HUDEP-2 (cell line): ENCODE measurements around the gene DENND1A.

Experiments
- DNase-seq, 76 experiments: peaks; one replicate each; lab custom pipeline; 2025; ENCODE audit not compliant: unreplicated experiment in 76 of 76; lab: John Stamatoyannopoulos, UW

The DENND1A gene

GRCh38 chr9:123691765-123692303 lies 238.1 kb downstream of the DENND1A start:
- DNase-seq: no peak

GRCh38 chr9:123689701-123690428 lies 240.1 kb downstream of the DENND1A start:
- DNase-seq: no peak

GRCh38 chr9:123687246-123687751 lies 242.6 kb downstream of the DENND1A start:
- no peak for DNase-seq

- DNase-seq: no peak
Observed at GRCh38 chr9:123686829-123687192, 243.1 kb downstream of the DENND1A start.

- DNase-seq: peak in 2 of 76 experiments; percentile 3 to 8
Observed at GRCh38 chr9:123686131-123686828, 243.6 kb downstream of the DENND1A start.

- no peak for DNase-seq
Observed at GRCh38 chr9:123685489-123686083, 244.3 kb downstream of the DENND1A start.

- DNase-seq: no peak
Observed at GRCh38 chr9:123684393-123685149, 245.4 kb downstream of the DENND1A start.

- DNase-seq: no peak
Observed at GRCh38 chr9:123682746-123683145, 247.2 kb downstream of the DENND1A start.

GRCh38 chr9:123680352-123680751 lies 249.6 kb downstream of the DENND1A start:
- DNase-seq: no peak

GRCh38 chr9:123679330-123679987 lies 250.5 kb downstream of the DENND1A start:
- no peak for DNase-seq

GRCh38 chr9:123678878-123679329 lies 251.0 kb downstream of the DENND1A start:
- DNase-seq: no peak

- no peak for DNase-seq
Observed at GRCh38 chr9:123678038-123678877, 251.7 kb downstream of the DENND1A start.

GRCh38 chr9:123676869-123677268 lies 253.1 kb downstream of the DENND1A start:
- no peak for DNase-seq

- no peak for DNase-seq
Observed at GRCh38 chr9:123669346-123669745, 260.6 kb downstream of the DENND1A start.

GRCh38 chr9:123663529-123663928 lies 266.4 kb downstream of the DENND1A start:
- no peak for DNase-seq

- no peak for DNase-seq
Observed at GRCh38 chr9:123662057-123662776, 267.7 kb downstream of the DENND1A start.

- no peak for DNase-seq
Observed at GRCh38 chr9:123660691-123661466, 269.0 kb downstream of the DENND1A start.

- no peak for DNase-seq
Observed at GRCh38 chr9:123659358-123659757, 270.6 kb downstream of the DENND1A start.
